Measurements from ENCODE around the gene DTNBP1. TPM values are rescaled to one million over a fixed set of nuclear protein-coding genes. Genes with fewer than 3 reads are reported as not detected.

Gene DTNBP1
- total RNA-seq, 2 experiments from 2014 or later: 9.8 to 28.0 TPM

- Histone ChIP-seq H3K4me3 (ENCODE audit: low read depth, low read length, poor library complexity, severe bottlenecking) (no peak overlapping the region), H2AFZ (ENCODE audit: low read length) (no peak overlapping the region), H4K20me1 (ENCODE audit: insufficient read depth, low read length) (no peaks in the 10 kb centered on the region), H3K27ac (ENCODE audit: low read depth, low read length, poor library complexity, severe bottlenecking) (peak overlapping the region; percentile 65), H3K4me1 (ENCODE audit: insufficient read depth, low read length, poor library complexity, severe bottlenecking) (peaks cover 22% of the 10 kb centered on the region), H3K4me2 (ENCODE audit: low read length) (peak overlapping the region; percentile 50), H3K79me2 (ENCODE audit: insufficient read depth, low read depth, low read length) (no peaks in the 10 kb centered on the region), H3K9me3 (ENCODE audit: low read length) (no peaks in the 10 kb centered on the region), H3K9me2 (ENCODE audit: insufficient read depth, low read length) (no peaks in the 10 kb centered on the region), H3K36me3 (ENCODE audit: insufficient read depth, low read length) (peaks cover 41% of the 10 kb centered on the region; the same call in 1 of the 2 replicates)
- no peak for DNase-seq (ENCODE audit: low spot score)
- intact Hi-C loops (cut with micrococcal nuclease; ENCODE audit: unreplicated experiment): loop anchor here (5.0 kb wide), 1 partner anchor 106 kb away; no protein-coding TSS in a partner anchor
- CTCF ChIA-PET (ENCODE audit: unreplicated experiment): no interaction called here
- POLR2A ChIA-PET: interaction anchor here (0.7 to 0.8 kb wide), 3 partner anchors 40 to 1423 kb away, joined by 3 to 7 read pairs (median 5); no protein-coding TSS in a partner anchor
- no peak for TF ChIP-seq CTCF (conservative IDR thresholded peaks at IDR 0.05; ENCODE audit: low read length)
- TF ChIP-seq EZH2phosphoT487 (IDR thresholded peaks at IDR 0.05; ENCODE audit: borderline replicate concordance, low read depth, low read length): no peak
- no TSS peak for BruUV-seq (replicated peaks)
Observed at GRCh38 chr6:15515660-15516375, 147.0 kb downstream of the DTNBP1 start.

- CTCF ChIA-PET (ENCODE audit: unreplicated experiment): no interaction called here
- no TSS peak for BruUV-seq (replicated peaks)
- intact Hi-C loops (cut with micrococcal nuclease; ENCODE audit: unreplicated experiment): loop anchor here (5.0 kb wide), 1 partner anchor 107 kb away; no protein-coding TSS in a partner anchor
Observed at GRCh38 chr6:15515226-15515625, 147.6 kb downstream of the DTNBP1 start.

More at GRCh38 chr6:15515226-15515625, 147.6 kb downstream of the DTNBP1 start:
- H3K9me2 ChIP-seq (ENCODE audit: insufficient read depth, low read length): no peaks in the 10 kb centered on the region
- DNase-seq (ENCODE audit: low spot score): peak; percentile 83
- H3K9me3 ChIP-seq (ENCODE audit: low read length): no peaks in the 10 kb centered on the region
- H3K27ac ChIP-seq (ENCODE audit: low read depth, low read length, poor library complexity, severe bottlenecking): peak overlapping the region; percentile 65
- no peaks in the 10 kb centered on the region for H4K20me1 ChIP-seq (ENCODE audit: insufficient read depth, low read length)
- H2AFZ ChIP-seq (ENCODE audit: low read length): no peak overlapping the region
- POLR2A ChIA-PET: interaction anchor here (0.7 to 0.8 kb wide), 3 partner anchors 39 to 1422 kb away, joined by 3 to 7 read pairs (median 5); no protein-coding TSS in a partner anchor
- H3K4me3 ChIP-seq (ENCODE audit: low read depth, low read length, poor library complexity, severe bottlenecking): no peak overlapping the region
- TF ChIP-seq CTCF (conservative IDR thresholded peaks at IDR 0.05; ENCODE audit: low read length) (no peak), EZH2phosphoT487 (IDR thresholded peaks at IDR 0.05; ENCODE audit: borderline replicate concordance, low read depth, low read length) (no peak)
- H3K36me3 ChIP-seq (ENCODE audit: insufficient read depth, low read length): peaks cover 41% of the 10 kb centered on the region; the same call in 1 of the 2 replicates
- peak overlapping the region; percentile 50 for H3K4me2 ChIP-seq (ENCODE audit: low read length)
- H3K4me1 ChIP-seq (ENCODE audit: insufficient read depth, low read length, poor library complexity, severe bottlenecking): peaks cover 22% of the 10 kb centered on the region
- H3K79me2 ChIP-seq (ENCODE audit: insufficient read depth, low read depth, low read length): no peaks in the 10 kb centered on the region

Measured in OCI-LY7 (cell line).